GM06990 (cell line): ENCODE data around the gene DAZAP1.

Experiments used
- DNase-seq: peaks from one replicate; pipeline ENCODE4 v3.0.0-alpha.2; 2011; ENCODE audit not compliant: insufficient read length; ENCODE audit errors: extremely low read depth
- H3K27me3 ChIP-seq: replicated peaks from 2 replicates; pipeline ENCODE4 v1.6.0; 2011; ENCODE audit warnings: low read length; ENCODE audit not compliant: control insufficient read depth, insufficient read depth
- H3K36me3 ChIP-seq: 2 replicates; pipeline ENCODE4 v1.5.1; 2011; ENCODE audit warnings: low read length; ENCODE audit not compliant: control insufficient read depth, insufficient read depth
- H3K4me3 ChIP-seq: replicated peaks from 2 replicates; pipeline ENCODE4 v1.5.1; 2011; ENCODE audit warnings: low read depth, mild to moderate bottlenecking, control low read depth, low read length
- CTCF ChIP-seq: IDR thresholded peaks from 2 replicates; pipeline ENCODE4 v1.5.1; 2011; ENCODE audit warnings: low read length, control low read depth, mild to moderate bottlenecking, inconsistent platforms; ENCODE audit not compliant: insufficient read depth, poor library complexity, severe bottlenecking

Gene DAZAP1

GRCh38 chr19:1466018-1466460, 58.7 kb downstream of the DAZAP1 start:
- no peaks in the 10 kb centered on the region; the same call in 1 of the 2 replicates for H3K27me3 ChIP-seq

GRCh38 chr19:1466461-1467214, 59.3 kb downstream of the DAZAP1 start:
- Histone ChIP-seq H3K4me3 (no peak overlapping the region), H3K27me3 (no peaks in the 10 kb centered on the region; the same call in 1 of the 2 replicates), H3K36me3 (no peaks in the 10 kb centered on the region)
- no peak for TF ChIP-seq CTCF
- DNase-seq: peak; percentile 21

More at GRCh38 chr19:1466018-1466460, 58.7 kb downstream of the DAZAP1 start:
- no peak overlapping the region for H3K4me3 ChIP-seq
- peak; percentile 15 for DNase-seq
- no peaks in the 10 kb centered on the region for H3K36me3 ChIP-seq
- TF ChIP-seq CTCF: no peak

GRCh38 chr19:1467215-1467489, 59.8 kb downstream of the DAZAP1 start:
- TF ChIP-seq CTCF: no peak
- H3K4me3 ChIP-seq: no peak overlapping the region

GRCh38 chr19:1467490-1468273, 60.3 kb downstream of the DAZAP1 start:
- H3K27me3 ChIP-seq: no peaks in the 10 kb centered on the region; the same call in 1 of the 2 replicates
- H3K4me3 ChIP-seq: no peak overlapping the region
- DNase-seq: peak; percentile 16
- no peak for TF ChIP-seq CTCF
- H3K36me3 ChIP-seq: no peaks in the 10 kb centered on the region

More at GRCh38 chr19:1467215-1467489, 59.8 kb downstream of the DAZAP1 start:
- H3K27me3 ChIP-seq: no peaks in the 10 kb centered on the region; the same call in 1 of the 2 replicates
- H3K36me3 ChIP-seq: no peaks in the 10 kb centered on the region
- no peak for DNase-seq

- peak; percentile 18 for DNase-seq
- no peak overlapping the region for H3K4me3 ChIP-seq
- no peak for TF ChIP-seq CTCF
- H3K27me3 ChIP-seq: no peaks in the 10 kb centered on the region; the same call in 1 of the 2 replicates
- H3K36me3 ChIP-seq: no peaks in the 10 kb centered on the region
Observed at GRCh38 chr19:1468274-1468820, 61.0 kb downstream of the DAZAP1 start.
